GM12873 (cell line): Measurements from ENCODE around the gene LRPAP1.

Source experiments
- TF ChIP-seq, protein P1 (sequence below): IDR thresholded peaks from 2 replicates; pipeline ENCODE4 v1.5.1; 2012; ENCODE audit warnings: low read depth, mild to moderate bottlenecking, moderate library complexity, low read length, control low read depth; ENCODE audit not compliant: insufficient read depth; ENCODE audit errors: missing control alignments

The LRPAP1 gene

DNA sequence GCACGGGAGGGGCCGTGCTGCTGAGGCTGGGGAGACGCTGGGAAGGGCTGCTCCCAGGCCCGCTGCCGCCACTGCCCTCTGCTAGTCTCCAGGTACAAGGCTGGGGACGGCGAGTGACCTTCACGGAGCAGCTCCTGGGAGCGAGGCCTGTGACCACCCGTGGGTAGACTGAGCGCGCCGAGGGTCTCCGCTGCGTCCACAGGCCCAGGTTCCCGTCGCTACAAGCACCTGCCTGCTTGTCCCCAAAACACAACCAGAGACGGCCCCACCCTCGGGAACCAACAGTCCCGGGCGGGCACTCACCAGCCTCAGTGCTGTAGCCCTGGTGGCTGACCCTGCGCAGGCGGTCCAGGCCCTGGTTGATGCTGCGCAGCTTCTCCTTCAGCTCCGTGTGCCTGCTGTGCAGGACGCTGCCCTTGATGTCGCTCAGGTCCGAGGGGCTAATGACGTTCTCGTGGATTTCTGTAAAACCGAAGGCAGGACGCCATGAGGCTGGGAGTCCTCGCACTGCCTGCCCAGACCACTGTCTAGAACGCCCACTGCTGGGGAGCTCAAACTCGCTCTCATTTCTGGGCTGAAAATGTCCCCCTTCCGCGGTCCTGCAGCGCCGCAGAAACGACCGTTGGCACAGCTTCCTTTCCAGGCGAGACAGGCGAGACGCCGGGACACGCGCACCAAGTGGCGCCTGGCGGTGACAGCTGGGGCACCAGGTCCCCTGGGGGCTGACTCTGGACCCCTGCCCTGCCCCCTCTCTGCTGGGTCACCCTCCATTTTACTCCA is 14.3 kb downstream of the LRPAP1 start:
- TF ChIP-seq, protein P1, sequence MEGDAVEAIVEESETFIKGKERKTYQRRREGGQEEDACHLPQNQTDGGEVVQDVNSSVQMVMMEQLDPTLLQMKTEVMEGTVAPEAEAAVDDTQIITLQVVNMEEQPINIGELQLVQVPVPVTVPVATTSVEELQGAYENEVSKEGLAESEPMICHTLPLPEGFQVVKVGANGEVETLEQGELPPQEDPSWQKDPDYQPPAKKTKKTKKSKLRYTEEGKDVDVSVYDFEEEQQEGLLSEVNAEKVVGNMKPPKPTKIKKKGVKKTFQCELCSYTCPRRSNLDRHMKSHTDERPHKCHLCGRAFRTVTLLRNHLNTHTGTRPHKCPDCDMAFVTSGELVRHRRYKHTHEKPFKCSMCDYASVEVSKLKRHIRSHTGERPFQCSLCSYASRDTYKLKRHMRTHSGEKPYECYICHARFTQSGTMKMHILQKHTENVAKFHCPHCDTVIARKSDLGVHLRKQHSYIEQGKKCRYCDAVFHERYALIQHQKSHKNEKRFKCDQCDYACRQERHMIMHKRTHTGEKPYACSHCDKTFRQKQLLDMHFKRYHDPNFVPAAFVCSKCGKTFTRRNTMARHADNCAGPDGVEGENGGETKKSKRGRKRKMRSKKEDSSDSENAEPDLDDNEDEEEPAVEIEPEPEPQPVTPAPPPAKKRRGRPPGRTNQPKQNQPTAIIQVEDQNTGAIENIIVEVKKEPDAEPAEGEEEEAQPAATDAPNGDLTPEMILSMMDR = no peak

DNA sequence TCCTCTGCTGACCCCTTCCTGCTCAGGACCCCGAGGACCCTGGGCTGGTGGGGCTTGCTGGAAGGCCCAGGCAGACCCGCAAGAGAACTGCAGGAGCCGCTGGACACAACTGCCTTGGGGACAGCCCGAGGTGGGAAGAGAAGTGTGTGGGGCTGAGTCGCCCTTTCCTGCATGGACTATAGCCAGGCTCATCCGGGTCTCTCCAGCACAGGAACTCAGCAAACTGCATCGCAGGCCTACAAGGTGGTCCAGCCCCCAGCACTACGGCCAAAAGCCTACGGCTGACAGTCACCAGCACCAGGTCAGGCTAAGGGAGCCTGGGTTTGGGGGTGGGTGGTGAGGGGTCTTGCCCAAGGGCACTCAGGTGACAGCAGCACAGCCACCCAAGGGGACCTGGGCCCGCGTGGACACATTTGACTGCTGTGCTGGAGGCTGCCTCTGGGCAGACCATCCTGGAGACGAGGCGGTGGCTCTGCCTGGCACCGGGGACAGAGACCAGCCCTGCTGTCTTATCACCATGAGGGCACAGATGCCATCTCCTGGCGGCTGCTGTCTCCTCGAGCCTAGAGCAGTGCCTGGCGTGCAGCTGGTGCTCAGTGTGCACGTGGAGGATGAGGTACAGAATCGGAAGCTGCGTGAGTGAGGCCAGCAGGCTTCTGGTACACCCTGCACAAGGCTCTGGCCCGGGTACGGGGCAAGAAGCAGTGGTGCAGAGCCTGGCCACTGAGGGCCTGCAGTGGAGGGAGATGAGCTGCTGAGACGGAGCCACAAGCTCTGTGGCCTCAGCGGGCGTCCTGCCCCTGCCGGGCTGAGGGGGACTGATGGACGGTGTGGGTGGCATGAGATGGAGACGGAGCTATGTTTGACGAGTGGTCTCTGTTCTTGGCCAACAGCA is 15.1 kb downstream of the LRPAP1 start:
- TF ChIP-seq, protein P1 = no peak

- TF ChIP-seq, protein P1 = no peak
These were observed 16.0 kb downstream of the LRPAP1 start for GRCh38 chr4:3516061-3516835.

DNA sequence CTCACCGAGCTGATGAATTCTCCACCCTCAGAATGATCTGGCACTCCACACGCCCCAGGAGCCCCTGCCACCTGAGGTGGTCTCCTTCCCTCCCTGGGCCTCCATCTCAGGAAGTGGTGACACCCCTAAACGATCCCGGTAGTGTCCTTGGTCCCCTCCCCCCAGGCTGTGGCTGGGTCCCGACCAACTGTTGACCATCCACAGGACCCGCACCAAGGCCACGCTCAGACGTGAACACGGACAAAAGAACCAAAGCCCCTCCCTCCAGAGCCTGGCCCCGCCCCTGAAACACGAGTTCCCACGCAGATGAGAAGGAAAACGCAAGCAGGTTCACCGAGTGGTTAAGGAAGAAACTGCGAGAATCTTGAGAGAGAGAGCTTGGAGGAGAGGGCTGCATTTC is 16.6 kb downstream of the LRPAP1 start:
- TF ChIP-seq, protein P1 = no peak

DNA sequence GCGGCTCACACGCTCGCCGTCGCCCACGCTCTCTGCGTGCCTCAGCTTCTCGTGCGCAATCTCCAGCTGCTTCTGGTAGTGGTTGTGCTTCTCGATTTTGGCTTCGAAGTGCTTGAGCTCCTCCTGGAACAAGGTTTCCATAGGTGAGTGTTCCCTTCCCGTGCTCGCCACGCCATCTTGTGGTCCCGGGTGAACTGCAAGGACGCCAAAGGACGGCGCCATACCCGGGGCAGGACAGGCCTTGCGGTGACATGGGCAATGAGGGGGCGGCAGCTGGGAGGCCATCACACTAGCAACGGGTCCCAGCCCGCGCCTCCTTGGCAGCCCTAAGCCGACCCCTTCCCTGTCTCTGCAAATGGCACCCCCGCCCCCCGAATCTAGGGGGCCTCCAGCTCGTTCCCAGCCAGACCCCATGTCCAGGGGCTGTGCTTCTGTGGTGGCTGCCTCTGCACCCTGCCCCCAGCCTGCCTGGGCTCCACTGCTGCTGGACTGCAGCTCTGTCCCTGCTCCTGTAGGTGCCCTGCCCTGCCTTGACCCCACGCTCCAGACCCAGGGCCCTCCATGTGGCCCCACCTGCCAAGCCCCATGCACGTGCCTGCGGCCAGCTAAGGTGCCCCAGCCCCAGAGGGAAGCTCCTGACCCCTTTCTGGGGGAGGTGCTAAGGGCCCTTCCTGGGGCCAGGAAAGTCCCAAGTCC is 17.3 kb downstream of the LRPAP1 start:
- TF ChIP-seq, protein P1 = no peak

GRCh38 chr4:3514221-3514780 is 17.9 kb downstream of the LRPAP1 start:
- TF ChIP-seq, protein P1 = no peak
